Loucy (cell line): ENCODE data around the gene CDX1.

ENCODE experiments used
- CTCF ChIP-seq: fragments of 200-600 bp; sonication (generic); conservative IDR thresholded peaks from 2 replicates; pipeline ENCODE4 v1.5.1; 2014; ENCODE audit warnings: mild to moderate bottlenecking, antibody characterized with exemption, low read length
- EZH2phosphoT487 ChIP-seq: fragments of 200-600 bp; IDR thresholded peaks from 2 replicates; pipeline ENCODE4 v1.6.1; 2018; ENCODE audit warnings: antibody characterized with exemption, mild to moderate bottlenecking, moderate library complexity, borderline replicate concordance

- TF ChIP-seq CTCF (no peak), EZH2phosphoT487 (no peak)
Measured at GRCh38 chr5:150217038-150217437, 50.5 kb downstream of the CDX1 start.
